Endothelial cell of umbilical vein (primary cell): ENCODE results near the gene DSP.

Source experiments
- CTCF ChIP-seq, 2 donors: IDR thresholded peaks; 1 replicate in 1 of 2; 2 replicates in 1 of 2; pipeline ENCODE4 v1.5.1; 2011; ENCODE audit warnings: low read length in 2 of 2, mild to moderate bottlenecking in 2 of 2, moderate library complexity in 2 of 2, control low read depth in 1 of 2, inconsistent platforms in 1 of 2, low read depth in 1 of 2; ENCODE audit not compliant: insufficient read depth in 1 of 2; ENCODE audit errors: extremely low read depth in 1 of 2
- EZH2 ChIP-seq: IDR thresholded peaks from 2 replicates; pipeline ENCODE4 v1.6.1; 2012; ENCODE audit warnings: borderline replicate concordance, low read depth, mild to moderate bottlenecking, moderate library complexity, low read length, inconsistent platforms; ENCODE audit not compliant: severe bottlenecking
- FOS ChIP-seq: IDR thresholded peaks from 2 replicates; pipeline ENCODE4 v1.6.1; 2011; ENCODE audit warnings: mild to moderate bottlenecking, low read length, moderate library complexity, borderline replicate concordance; ENCODE audit not compliant: insufficient read depth
- JUN ChIP-seq: IDR thresholded peaks from 2 replicates; pipeline ENCODE4 v1.6.1; 2011; ENCODE audit warnings: borderline replicate concordance, low read depth; ENCODE audit not compliant: insufficient read length, insufficient read depth
- MYC ChIP-seq: IDR thresholded peaks from one replicate; pipeline ENCODE4 v1.6.1; 2011; ENCODE audit warnings: mild to moderate bottlenecking, low read depth, low read length
- POLR2A ChIP-seq: IDR thresholded peaks from 2 replicates; pipeline ENCODE4 v1.6.1; 2012; ENCODE audit warnings: low read depth, mild to moderate bottlenecking, control low read depth, low read length
- POLR2AphosphoS5 ChIP-seq: IDR thresholded peaks from 2 replicates; pipeline ENCODE4 v1.6.1; 2012; ENCODE audit warnings: low read depth, mild to moderate bottlenecking, control low read depth, low read length, moderate library complexity; ENCODE audit not compliant: insufficient read depth

GRCh38 chr6:7589949-7590917 lies 48.8 kb downstream of the DSP start, which contains the start of gene SNRNP48:
- TF ChIP-seq MYC (no peak), CTCF (IDR thresholded peaks at IDR 0.05; ENCODE audit: extremely low read depth in 1 of 2, insufficient read depth in 1 of 2, low read depth in 1 of 2, low read length in 2 of 2) (no peak), POLR2AphosphoS5 (peak; percentile 73), EZH2 (no peak), JUN (no peak), FOS (no peak), POLR2A (peak; percentile 70)
